Fibroblast of lung (primary cell): Measurements from ENCODE around the gene NOS3. TPM values are rescaled to one million over a fixed set of nuclear protein-coding genes. Genes with fewer than 3 reads are reported as not detected.

ENCODE experiments used
- DNase-seq, 2 donors: peaks; one replicate each; pipeline versions ENCODE4 v3.0.0 to v3.0.0-alpha.2; 2010; ENCODE audit warnings: low read depth in 2 of 2
- H2AFZ ChIP-seq: 2 replicates; pipeline ENCODE4 v1.5.1; 2012; ENCODE audit warnings: low read length, control low read depth, inconsistent platforms
- H3K27ac ChIP-seq: 2 replicates; pipeline ENCODE4 v1.5.1; 2011; ENCODE audit warnings: low read length, control low read depth; ENCODE audit not compliant: insufficient read depth
- H3K27me3 ChIP-seq: 2 replicates; pipeline ENCODE4 v1.5.1; 2011; ENCODE audit warnings: mild to moderate bottlenecking, low read length; ENCODE audit not compliant: control insufficient read depth, insufficient read depth
- H3K36me3 ChIP-seq: 2 replicates; pipeline ENCODE4 v1.5.1; 2011; ENCODE audit warnings: low read length; ENCODE audit not compliant: control insufficient read depth, insufficient read depth
- H3K4me1 ChIP-seq: 2 replicates; pipeline ENCODE4 v1.5.1; 2011; ENCODE audit warnings: low read length; ENCODE audit not compliant: control insufficient read depth, insufficient read depth; ENCODE audit errors: extremely low read depth
- H3K4me2 ChIP-seq: 2 replicates; pipeline ENCODE4 v1.5.1; 2011; ENCODE audit warnings: low read length, control low read depth; ENCODE audit not compliant: insufficient read depth; ENCODE audit errors: extremely low read depth
- H3K4me3 ChIP-seq, 4 experiments: fragments of 200-600 bp in 1 of 4; sonication (generic) in 1 of 4; replicated peaks in 1 of 4; 2 replicates each; pipeline ENCODE4 v1.5.1; 2011 to 2016; ENCODE audit warnings: low read length in 4 of 4, low read depth in 3 of 4, mild to moderate bottlenecking in 3 of 4, control low read depth in 2 of 4, inconsistent platforms in 1 of 4, mixed read lengths in 1 of 4; ENCODE audit not compliant: insufficient read depth in 1 of 4; ENCODE audit errors: control extremely low read depth in 1 of 4
- H3K79me2 ChIP-seq: 2 replicates; pipeline ENCODE4 v1.5.1; 2012; ENCODE audit warnings: mild to moderate bottlenecking, low read length, inconsistent platforms; ENCODE audit not compliant: control insufficient read depth, insufficient read depth
- H3K9ac ChIP-seq: 2 replicates; pipeline ENCODE4 v1.5.1; 2011; ENCODE audit warnings: mild to moderate bottlenecking, low read length, control low read depth; ENCODE audit not compliant: insufficient read depth
- H3K9me3 ChIP-seq: 2 replicates; pipeline ENCODE4 v1.5.1; 2012; ENCODE audit warnings: low read depth, low read length; ENCODE audit not compliant: control insufficient read depth, insufficient read depth
- H4K20me1 ChIP-seq: 2 replicates; pipeline ENCODE4 v1.5.1; 2011; ENCODE audit warnings: low read length; ENCODE audit not compliant: control insufficient read depth, insufficient read depth; ENCODE audit errors: extremely low read depth
- CTCF ChIP-seq, 2 donors: IDR thresholded peaks in 1 of 2; conservative IDR thresholded peaks in 1 of 2; 1 replicate in 1 of 2; 2 replicates in 1 of 2; pipeline ENCODE4 v1.5.1; 2011 to 2012; ENCODE audit warnings: low read length in 2 of 2, control low read depth in 1 of 2, inconsistent platforms in 1 of 2, low read depth in 1 of 2, mild to moderate bottlenecking in 1 of 2
- EZH2 ChIP-seq: IDR thresholded peaks from 2 replicates; pipeline ENCODE4 v1.5.1; 2012; ENCODE audit warnings: low read length, control low read depth, mild to moderate bottlenecking; ENCODE audit errors: missing control alignments
- polyA plus RNA-seq, 2 donors: library from polyadenylated mRNA; depleted of rRNA in 1 of 2; stranded (reverse) in 1 of 2; unstranded in 1 of 2; fragments of >200 nt; gene quantifications; 2 replicates each; pipeline ENCODE4 v1.2.1, GENCODE V29; 2011 to 2012; ENCODE audit warnings: missing spikeins in 1 of 2
- total RNA-seq: library from RNA; depleted of rRNA; stranded (reverse); fragments of >200 nt; gene quantifications from 2 replicates; pipeline ENCODE4 v1.2.1, GENCODE V29; 2014

Gene NOS3
- total and polyA plus RNA-seq, 2 donors (not counting 1 experiment from before 2014, with no cell fraction given): 0.12 to 0.50 TPM

GRCh38 chr7:150973571-150974451 is 17.0 kb upstream of the NOS3 start:
- Histone ChIP-seq H3K4me2 (no peak overlapping the region), H2AFZ (no peak overlapping the region), H3K9me3 (no peaks in the 10 kb centered on the region), H3K4me1 (no peaks in the 10 kb centered on the region), H3K4me3 (no peak overlapping the region), H4K20me1 (no peaks in the 10 kb centered on the region), H3K79me2 (no peaks in the 10 kb centered on the region), H3K27me3 (peaks cover 64% of the 10 kb centered on the region), H3K36me3 (no peaks in the 10 kb centered on the region), H3K9ac (no peak overlapping the region), H3K27ac (no peak overlapping the region)
- no peak for TF ChIP-seq EZH2
- TF ChIP-seq CTCF (conservative IDR thresholded peaks at IDR 0.05 in 1 of 2, IDR thresholded peaks at IDR 0.05 in 1 of 2; ENCODE audit: low read depth in 1 of 2, low read length in 2 of 2): no peak
- no peak for DNase-seq

GRCh38 chr7:150974468-150975391 is 16.1 kb upstream of the NOS3 start:
- H3K27ac ChIP-seq: no peak overlapping the region
- no peaks in the 10 kb centered on the region for H4K20me1 ChIP-seq
- H3K9ac ChIP-seq: no peak overlapping the region
- peak in 1 of 2 donors; percentile 28 for DNase-seq
- peaks cover 68% of the 10 kb centered on the region for H3K27me3 ChIP-seq
- H3K4me1 ChIP-seq: no peaks in the 10 kb centered on the region
- no peaks in the 10 kb centered on the region for H3K9me3 ChIP-seq
- H3K36me3 ChIP-seq: no peaks in the 10 kb centered on the region
- TF ChIP-seq CTCF (conservative IDR thresholded peaks at IDR 0.05 in 1 of 2, IDR thresholded peaks at IDR 0.05 in 1 of 2; ENCODE audit: low read depth in 1 of 2, low read length in 2 of 2): no peak
- TF ChIP-seq EZH2: peak; percentile 61
- no peaks in the 10 kb centered on the region for H3K79me2 ChIP-seq
- peak overlapping the region; percentile 35 for H3K4me2 ChIP-seq
- no peak overlapping the region for H2AFZ ChIP-seq
- H3K4me3 ChIP-seq: peak overlapping the region in 1 of 4 experiments; percentile 42
